GM18870 (cell line): ENCODE measurements around the gene MORN1.

Source experiments
- ATAC-seq: cut with Tn5 transposase; IDR thresholded peaks from one replicate; pipeline ENCODE4 v1.9.1; 2021; ENCODE audit warnings: moderate library complexity; ENCODE audit not compliant: unreplicated experiment

The MORN1 gene

GRCh38 chr1:2282556-2283270, 108.6 kb downstream of the MORN1 start:
- ATAC-seq = no peak

GRCh38 chr1:2279817-2280216, 111.5 kb downstream of the MORN1 start:
- ATAC-seq = no peak

DNA sequence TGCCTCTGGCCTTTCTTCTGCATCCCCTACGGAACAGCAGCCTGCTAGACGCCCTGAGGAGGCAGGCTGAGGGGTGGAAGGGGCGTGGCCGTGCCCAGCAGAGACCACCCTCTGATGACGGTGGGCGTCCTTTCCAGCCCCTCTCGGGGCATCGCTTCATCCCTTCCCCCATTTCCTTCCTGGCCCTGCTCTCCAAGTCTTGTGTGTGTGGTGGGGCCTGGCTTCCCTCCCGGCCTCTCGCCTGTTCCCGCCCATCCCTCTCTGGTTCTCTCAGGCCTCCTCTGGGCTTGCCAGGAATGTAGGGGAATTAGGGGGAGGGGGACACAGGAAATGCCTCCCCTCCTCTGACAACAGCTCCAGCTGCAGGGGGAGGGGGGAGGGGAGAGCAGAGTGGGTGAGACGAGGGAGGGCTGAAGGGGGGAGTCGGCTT, 112.1 kb downstream of the MORN1 start:
- ATAC-seq = no peak

DNA sequence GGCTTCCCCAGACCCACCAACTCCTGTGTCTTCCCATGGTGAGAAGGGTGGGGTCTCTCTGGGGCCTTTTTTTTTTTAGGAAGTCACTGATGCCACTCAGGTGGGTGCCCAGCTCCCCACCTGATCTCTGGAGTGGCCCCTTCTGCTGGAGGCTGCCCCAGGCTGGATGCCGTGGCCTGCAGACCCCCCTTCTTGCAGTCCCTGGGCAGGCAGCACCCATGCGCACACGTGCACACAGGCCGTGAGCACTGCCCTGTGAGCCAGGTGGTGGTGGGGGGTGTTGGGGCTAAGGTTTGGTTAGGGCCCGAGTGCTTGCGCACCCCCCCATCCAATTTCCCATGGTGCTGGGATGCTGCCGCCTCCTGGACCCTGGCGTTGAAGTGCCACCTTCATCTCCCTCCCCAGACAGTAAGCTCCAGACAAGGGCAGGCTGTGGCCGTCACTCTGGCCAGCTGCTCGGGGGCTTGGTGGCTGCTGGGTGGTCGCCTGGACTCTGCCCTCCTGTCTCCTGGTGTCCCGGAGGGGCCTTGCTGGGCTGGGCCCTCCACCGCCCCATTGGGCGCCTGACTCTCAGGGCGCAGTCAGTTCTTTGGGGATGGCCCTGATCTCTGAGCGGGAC, 112.7 kb downstream of the MORN1 start:
- ATAC-seq = no peak

- no peak for ATAC-seq
Observed at GRCh38 chr1:2277741-2278488, 113.4 kb downstream of the MORN1 start.

DNA sequence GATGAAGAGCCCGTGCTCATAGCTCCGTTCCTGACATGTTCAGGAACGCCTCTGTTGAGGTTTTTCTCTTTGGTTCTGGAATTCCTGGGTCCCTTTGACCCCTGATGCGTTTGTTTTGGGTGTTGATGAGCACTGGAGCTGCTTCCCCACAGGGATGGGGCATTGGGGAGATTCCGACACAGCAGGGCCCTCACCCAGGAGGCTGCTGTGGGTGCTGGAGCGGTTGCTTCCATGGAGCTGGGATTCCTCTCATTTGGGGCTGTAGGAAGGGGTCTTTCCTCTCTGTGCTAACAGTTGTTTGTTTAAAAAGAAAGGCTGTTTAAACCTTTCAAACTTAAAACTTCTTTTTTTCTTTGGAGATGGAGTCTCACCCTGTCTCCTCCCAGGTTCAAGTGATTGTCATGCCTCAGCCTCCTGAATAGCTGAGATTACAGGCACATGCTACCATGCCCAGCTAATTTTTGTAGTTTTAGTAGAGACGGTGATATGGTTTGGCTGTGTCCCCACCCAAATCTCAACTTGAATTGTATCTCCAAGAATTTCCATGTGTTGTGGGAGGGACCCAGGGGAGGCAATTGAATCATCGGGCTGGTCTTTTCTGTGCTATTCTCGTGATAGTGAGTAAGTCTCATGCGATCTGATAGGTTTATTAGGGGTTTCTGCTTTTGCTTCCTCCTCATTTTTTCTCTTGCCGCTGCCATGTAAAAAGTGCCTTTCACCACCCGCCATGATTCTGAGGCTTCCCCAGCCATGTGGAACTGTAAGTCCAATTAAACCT, 114.4 kb downstream of the MORN1 start:
- no peak for ATAC-seq

DNA sequence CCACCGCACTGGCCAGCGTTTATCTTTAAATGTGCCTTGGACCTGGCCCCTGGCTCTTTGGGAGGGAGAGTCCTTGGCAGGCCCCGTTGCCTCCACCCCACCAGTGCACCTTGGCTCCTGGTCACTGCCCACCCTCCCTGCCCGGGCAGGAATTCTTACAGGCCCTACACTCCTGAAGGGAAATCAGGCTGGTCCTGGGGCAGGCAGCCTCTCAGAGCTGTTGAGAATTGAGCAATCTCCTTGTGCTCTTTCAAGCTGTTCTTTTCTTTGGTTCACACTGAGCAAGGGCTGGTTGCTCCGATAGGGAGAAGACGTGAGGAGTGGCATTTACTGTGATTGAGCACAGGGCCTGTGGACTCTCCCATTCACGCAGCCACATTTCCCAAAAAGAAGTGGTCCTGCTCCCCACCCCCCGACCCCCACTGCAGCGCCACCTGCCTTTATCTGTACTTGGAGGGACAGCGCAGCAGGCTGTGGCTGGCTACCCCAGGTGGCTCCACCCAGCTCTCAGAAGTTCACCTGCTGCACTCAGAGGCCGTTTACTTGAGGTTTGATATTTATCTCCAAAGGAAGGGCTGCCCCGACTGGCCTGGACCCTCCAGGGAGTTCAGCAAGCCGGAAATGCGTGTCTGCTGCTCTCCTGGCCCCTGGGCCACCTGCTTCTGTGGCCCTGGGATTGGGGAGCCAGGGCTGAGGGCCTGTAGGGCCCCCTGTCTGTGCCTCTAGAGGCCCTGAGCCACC, 115.4 kb downstream of the MORN1 start:
- ATAC-seq = no peak

- ATAC-seq = no peak
Observed at GRCh38 chr1:2274929-2275475, 116.4 kb downstream of the MORN1 start.

GRCh38 chr1:2274231-2274928, 117.0 kb downstream of the MORN1 start:
- ATAC-seq = no peak

GRCh38 chr1:2273401-2274090, 117.8 kb downstream of the MORN1 start:
- no peak for ATAC-seq

GRCh38 chr1:2272686-2273400, 118.5 kb downstream of the MORN1 start:
- ATAC-seq = no peak

- ATAC-seq = no peak
Observed at GRCh38 chr1:2271841-2272655, 119.3 kb downstream of the MORN1 start.
